Measurements from ENCODE around the gene STBD1. TPM values are rescaled to one million over a fixed set of nuclear protein-coding genes. Genes with fewer than 3 reads are reported as not detected.

Gene STBD1
- total and polyA plus RNA-seq, 4 donors, result 10.3 to 42.5 (median 30.3) TPM

- no peaks in the 10 kb centered on the region for H3K27me3 ChIP-seq (ENCODE audit: control insufficient read depth in 4 of 4, insufficient read depth in 4 of 4, low read length in 3 of 4)
- no peaks in the 10 kb centered on the region for H3K9me3 ChIP-seq (ENCODE audit: control insufficient read depth in 4 of 4, low read length in 3 of 4)
- TF ChIP-seq HNF4A (conservative IDR thresholded peaks at IDR 0.05), result no peak
- TF ChIP-seq EGR1 (IDR thresholded peaks at IDR 0.05; ENCODE audit: low read depth in 2 of 2), result no peak
- no peaks in the 10 kb centered on the region for H3K4me1 ChIP-seq (ENCODE audit: control insufficient read depth in 4 of 4, insufficient read depth in 4 of 4, low read length in 3 of 4)
- no peak overlapping the region for H3K4me3 ChIP-seq (ENCODE audit: low read depth in 1 of 3, low read length in 3 of 3)
- WGBS, result 83% methylated on average over 3 of the region's 3 CpGs
- H3K27ac ChIP-seq (ENCODE audit: low read depth in 1 of 2, low read length in 2 of 2), result no peak overlapping the region
- DNase-seq (ENCODE audit: low spot score), result no peak
- H3K9ac ChIP-seq (ENCODE audit: low read depth in 1 of 2, low read length in 2 of 2), result no peak overlapping the region
- no peaks in the 10 kb centered on the region for H3K36me3 ChIP-seq (ENCODE audit: control insufficient read depth in 4 of 4, insufficient read depth in 3 of 4, low read depth in 1 of 4, low read length in 3 of 4)
Observed at GRCh38 chr4:76334885-76335284, 28.4 kb downstream of the STBD1 start.

GRCh38 chr4:76339364-76339763 lies 32.8 kb downstream of the STBD1 start:
- no peak for DNase-seq (ENCODE audit: low spot score)
- peaks cover 0 to 3% (median 0%) of the 10 kb centered on the region in 4 donors for H3K4me1 ChIP-seq (ENCODE audit: control insufficient read depth in 4 of 4, insufficient read depth in 4 of 4, low read length in 3 of 4)
- H3K27ac ChIP-seq (ENCODE audit: low read depth in 1 of 2, low read length in 2 of 2), result no peak overlapping the region
- H3K27me3 ChIP-seq (ENCODE audit: control insufficient read depth in 4 of 4, insufficient read depth in 4 of 4, low read length in 3 of 4), result no peaks in the 10 kb centered on the region
- H3K9ac ChIP-seq (ENCODE audit: low read depth in 1 of 2, low read length in 2 of 2), result no peak overlapping the region
- peaks cover 0 to 2% (median 0%) of the 10 kb centered on the region in 4 donors for H3K36me3 ChIP-seq (ENCODE audit: control insufficient read depth in 4 of 4, insufficient read depth in 3 of 4, low read depth in 1 of 4, low read length in 3 of 4)
- TF ChIP-seq HNF4A (conservative IDR thresholded peaks at IDR 0.05), result no peak
- TF ChIP-seq FOXA1 (IDR thresholded peaks at IDR 0.05), result no peak
- TF ChIP-seq CTCF (IDR thresholded peaks at IDR 0.05; ENCODE audit: low read depth, low read length, missing input control), result no peak
- TF ChIP-seq ZBTB33 (IDR thresholded peaks at IDR 0.05), result no peak
- no peak for TF ChIP-seq FOXA2 (IDR thresholded peaks at IDR 0.05)
- no peak for TF ChIP-seq SP1 (IDR thresholded peaks at IDR 0.05)
- no peak for TF ChIP-seq RAD21 (IDR thresholded peaks at IDR 0.05)
- TF ChIP-seq REST (IDR thresholded peaks at IDR 0.05), result no peak
- TF ChIP-seq MAX (IDR thresholded peaks at IDR 0.05), result no peak
- no peak for TF ChIP-seq NR2F2 (IDR thresholded peaks at IDR 0.05)
- TF ChIP-seq HNF4G (IDR thresholded peaks at IDR 0.05), result no peak
- no peak for TF ChIP-seq JUND (IDR thresholded peaks at IDR 0.05)
- no peak for TF ChIP-seq YY1 (IDR thresholded peaks at IDR 0.05)
- TF ChIP-seq ATF3 (IDR thresholded peaks at IDR 0.05), result no peak
- TF ChIP-seq TAF1 (conservative IDR thresholded peaks at IDR 0.05), result no peak
- no peak for TF ChIP-seq GABPA (IDR thresholded peaks at IDR 0.05 in 1 of 2, conservative IDR thresholded peaks at IDR 0.05 in 1 of 2)
- no peak for TF ChIP-seq EGR1 (IDR thresholded peaks at IDR 0.05; ENCODE audit: low read depth in 2 of 2)
- no peak for TF ChIP-seq RXRA (IDR thresholded peaks at IDR 0.05)
- WGBS, result 68% methylated on average over 2 of the region's 2 CpGs
- no peaks in the 10 kb centered on the region for H3K9me3 ChIP-seq (ENCODE audit: control insufficient read depth in 4 of 4, low read length in 3 of 4)
- no peak overlapping the region for H3K4me3 ChIP-seq (ENCODE audit: low read depth in 1 of 3, low read length in 3 of 3)

All from liver (tissue), 9 donors.